ENCODE data around the gene KBTBD3. TPM values are rescaled to one million over a fixed set of nuclear protein-coding genes. Genes with fewer than 3 reads are reported as not detected.
"Not testable (repeated sequence)": the region's sequence is repeated elsewhere in the genome, so short reads cannot be mapped to it uniquely, and the experiment has no call there.

The KBTBD3 gene
- total RNA-seq, 1 experiment from 2014 or later, result 3.6 TPM

- DNase-seq (ENCODE audit: low read depth), result no peak
Measured at GRCh38 chr11:106011481-106011880, 65.7 kb downstream of the KBTBD3 start.

DNA sequence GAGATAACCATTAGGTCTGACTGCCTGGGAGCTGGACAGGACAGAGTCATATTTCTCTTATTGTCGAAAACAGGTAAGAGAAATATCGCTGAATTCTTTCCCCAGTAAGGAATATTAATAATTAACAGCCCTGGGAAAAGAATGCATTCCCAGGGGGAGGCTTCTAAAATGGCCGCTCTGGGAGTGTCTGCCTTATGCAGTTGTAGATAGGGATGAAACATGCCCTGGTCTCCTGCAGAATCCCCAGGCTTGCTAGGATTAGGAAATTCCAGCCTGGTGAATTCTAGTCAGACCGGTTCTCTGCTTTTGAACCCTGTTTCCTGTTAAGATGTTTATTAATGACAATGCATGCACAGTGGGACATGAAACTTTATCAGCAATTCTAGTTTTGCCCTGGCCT lies 74.1 kb downstream of the KBTBD3 start:
- DNase-seq (ENCODE audit: low read depth), result not testable (repeated sequence)

DNA sequence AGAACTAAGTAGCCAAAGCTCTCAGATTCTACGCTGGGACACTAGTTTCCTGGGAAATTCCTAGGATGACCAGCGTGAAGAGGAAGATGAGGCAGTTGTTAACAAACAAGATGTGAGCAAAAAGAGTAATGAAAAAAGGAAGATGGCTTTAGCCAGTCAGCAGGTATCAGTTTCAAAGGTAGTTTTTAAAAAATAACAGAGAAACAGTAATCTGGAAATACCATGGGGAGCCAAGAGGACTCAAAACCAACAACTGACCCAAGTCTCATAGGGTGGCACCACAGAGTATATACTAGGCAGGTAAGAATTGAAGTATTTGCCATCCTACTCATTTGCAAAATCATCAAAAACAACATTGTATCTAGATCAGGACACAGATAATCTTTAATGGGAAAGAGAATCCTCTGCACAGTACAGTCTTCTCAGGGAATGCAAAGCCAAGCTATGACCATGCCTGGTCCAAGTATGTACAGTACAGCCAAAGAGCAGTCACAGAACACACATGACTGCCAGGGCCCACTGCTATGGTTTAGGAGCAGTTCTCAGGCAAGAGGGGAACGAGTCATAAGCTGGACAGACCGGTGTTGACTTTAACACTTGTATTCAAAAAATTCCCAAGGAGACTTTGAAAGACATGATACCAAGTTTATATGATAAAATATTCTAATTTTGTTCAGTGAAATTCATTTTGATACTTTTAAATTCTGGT lies 75.7 kb downstream of the KBTBD3 start:
- DNase-seq (ENCODE audit: low read depth), result no peak

Other genes with a start within 250 kb of the KBTBD3 start
- 20.5 and 30.3 TPM in 2 replicates for gene MSANTD4, start 55.1 kb downstream of the KBTBD3 start, total RNA-seq (2014; rRNA removed; shearing (Covaris generic))
- gene AASDHPPT, start 315 bp upstream of the KBTBD3 start, total RNA-seq (2014; rRNA removed; shearing (Covaris generic)), result 50.0 and 58.6 TPM in 2 replicates